NCI-H1092 (cell line): Measurements from ENCODE around the gene CATSPERE.
"Not testable (repeated sequence)": the region's sequence is repeated elsewhere in the genome, so short reads cannot be mapped to it uniquely, and the experiment has no call there.

Experiments used
- DNase-seq: peaks from one replicate; lab custom pipeline; 2025; lab: John Stamatoyannopoulos, UW

The CATSPERE gene

GRCh38 chr1:244449936-244450508 lies 11.1 kb upstream of the CATSPERE start:
- DNase-seq, result no peak

GRCh38 chr1:244450597-244451538 lies 10.2 kb upstream of the CATSPERE start:
- no peak for DNase-seq

GRCh38 chr1:244451539-244451950 lies 9.5 kb upstream of the CATSPERE start, which contains the start of gene ADSS2:
Gene ADSS2, minus strand, starts transcription at chr1:244451909. Its CDS starts 92 bp downstream, at chr1:244451817.
- no peak for DNase-seq

DNA sequence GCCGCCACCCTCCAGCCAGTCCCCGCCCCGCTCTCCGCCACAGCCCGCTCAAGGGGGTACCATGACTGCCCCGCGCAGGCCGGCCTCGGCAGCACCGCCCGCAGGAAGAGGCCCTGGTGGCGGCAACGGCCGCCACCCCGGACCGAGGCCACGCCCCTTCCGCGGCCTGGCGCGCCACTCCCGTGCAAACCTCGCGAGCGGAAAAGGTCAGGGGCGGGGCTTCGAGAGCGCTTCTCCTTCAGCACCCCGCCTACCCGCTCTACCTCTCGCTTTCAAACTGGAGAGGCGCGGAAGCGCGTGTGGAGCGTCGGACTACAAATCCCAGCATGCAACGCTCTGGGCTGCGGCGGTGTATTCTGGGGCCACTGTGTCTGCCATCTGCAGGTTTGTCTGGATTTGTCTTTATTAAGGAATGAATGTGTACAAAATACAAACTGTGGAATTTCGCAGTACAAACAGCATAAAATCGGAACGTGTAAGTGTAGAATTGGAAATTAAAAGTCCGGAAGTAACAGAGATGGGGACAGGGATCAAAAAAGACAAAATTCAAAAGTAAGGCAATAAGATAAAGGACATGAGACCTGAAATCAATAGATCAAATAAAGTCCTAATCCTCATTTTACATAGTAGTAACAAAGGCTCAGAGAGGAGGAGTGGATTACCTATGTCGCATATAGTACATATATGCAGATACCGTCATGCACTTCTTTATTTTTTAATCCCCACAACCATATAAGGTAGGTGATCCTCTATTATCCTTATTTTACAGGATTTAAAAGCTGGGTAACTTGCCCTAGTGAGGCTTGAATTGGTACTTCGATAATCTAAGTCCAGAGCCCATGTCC lies 8.9 kb upstream of the CATSPERE start:
- DNase-seq, result peak; percentile 100

- no peak for DNase-seq
Measured at GRCh38 chr1:244454412-244454811, 6.7 kb upstream of the CATSPERE start.

GRCh38 chr1:244456586-244456985 lies 4.5 kb upstream of the CATSPERE start:
- no peak for DNase-seq

- no peak for DNase-seq
Measured at GRCh38 chr1:244458781-244459180, 2.3 kb upstream of the CATSPERE start.

DNA sequence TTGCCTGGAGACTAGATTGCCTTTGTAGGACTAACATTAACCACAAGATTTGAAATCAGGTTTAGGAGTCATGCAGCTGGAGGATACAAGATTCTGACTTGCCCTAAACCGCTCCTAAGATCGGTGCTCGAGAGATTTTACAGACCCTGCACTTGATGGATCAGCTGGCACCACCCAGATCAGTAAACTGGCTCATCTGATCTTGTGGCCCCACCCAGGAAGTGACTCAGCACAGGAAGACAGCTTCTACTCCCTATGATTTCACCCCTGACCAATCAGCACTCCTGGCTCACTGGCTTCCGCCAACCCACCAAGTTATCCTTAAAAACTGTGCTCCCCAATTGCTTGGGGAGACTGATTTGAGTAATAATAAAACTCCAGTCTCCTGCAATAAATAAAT lies 876 bp upstream of the CATSPERE start:
- no peak for DNase-seq

- DNase-seq, result no peak
Measured at GRCh38 chr1:244466724-244467123, 5.7 kb downstream of the CATSPERE start.

DNA sequence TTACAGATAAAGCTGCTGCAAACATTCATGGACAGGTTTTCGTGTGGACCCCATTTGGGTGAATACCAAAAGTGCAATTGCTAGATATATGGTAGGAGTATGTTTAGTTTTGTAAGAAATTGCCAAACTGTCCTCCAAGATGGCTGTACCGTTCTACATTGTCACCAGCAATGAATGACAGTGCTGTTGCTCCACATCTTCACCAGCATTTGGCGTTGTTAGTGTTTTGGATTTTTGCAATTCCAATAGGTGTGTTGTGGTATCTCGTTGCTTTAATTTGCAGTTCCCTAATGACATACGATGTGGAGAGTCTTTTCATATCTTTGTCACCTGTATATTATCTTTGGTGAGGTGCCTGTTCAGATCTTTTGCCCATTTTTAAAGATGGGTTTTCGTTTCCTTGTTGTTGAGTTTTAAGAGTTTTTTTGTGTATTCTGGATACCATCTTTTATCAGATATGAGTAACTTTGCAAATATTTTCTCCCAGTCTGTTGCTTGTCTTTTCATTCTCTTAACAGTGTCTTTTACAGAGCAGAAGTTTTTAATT lies 12.1 kb downstream of the CATSPERE start:
- DNase-seq, result no peak

DNA sequence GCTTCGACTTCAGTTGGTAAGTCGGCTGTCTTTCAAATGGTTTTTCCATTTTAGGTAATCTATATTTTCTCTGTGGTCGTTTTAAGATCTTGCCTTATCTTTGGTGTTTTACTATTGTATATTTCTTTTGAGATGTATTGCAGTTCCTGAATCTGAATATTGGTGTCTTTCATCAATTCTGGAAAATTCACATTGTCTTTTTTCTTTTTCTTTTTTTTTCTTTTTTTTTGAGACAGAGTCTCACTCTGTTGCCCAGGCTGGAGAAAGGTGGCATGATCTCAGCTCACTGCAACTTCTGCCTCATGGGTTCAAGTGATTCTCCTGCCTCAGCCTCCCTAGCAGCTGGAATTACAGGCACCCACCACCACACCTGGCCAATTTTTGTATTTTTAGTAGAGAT lies 23.9 kb downstream of the CATSPERE start:
- not testable (repeated sequence) for DNase-seq

- no peak for DNase-seq
Measured at GRCh38 chr1:244494653-244495052, 33.6 kb downstream of the CATSPERE start.

GRCh38 chr1:244496186-244496585 lies 35.1 kb downstream of the CATSPERE start:
- DNase-seq, result no peak

GRCh38 chr1:244497805-244498204 lies 36.7 kb downstream of the CATSPERE start:
- DNase-seq, result no peak

GRCh38 chr1:244499484-244499883 lies 38.4 kb downstream of the CATSPERE start:
- DNase-seq, result not testable (repeated sequence)

DNA sequence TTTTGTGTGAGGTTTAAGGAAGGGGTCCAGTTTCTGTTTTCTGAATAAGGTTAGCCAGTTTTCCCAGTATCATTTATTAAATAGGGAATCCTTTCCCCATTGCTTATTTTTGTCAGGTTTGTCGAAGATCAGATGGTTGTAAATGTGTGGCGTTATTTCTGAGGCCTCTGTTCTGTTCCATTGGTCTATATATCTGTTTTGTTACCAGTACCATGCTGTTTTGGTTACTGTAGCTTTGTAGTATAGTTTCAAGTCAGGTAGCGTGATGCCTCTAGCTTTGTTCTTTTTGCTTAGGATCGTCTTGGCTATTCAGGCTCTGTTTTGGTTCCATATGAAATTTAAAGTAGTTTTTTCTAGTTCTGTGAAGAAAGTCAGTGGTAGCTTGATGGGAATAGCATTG lies 39.4 kb downstream of the CATSPERE start:
- DNase-seq, result not testable (repeated sequence)

DNA sequence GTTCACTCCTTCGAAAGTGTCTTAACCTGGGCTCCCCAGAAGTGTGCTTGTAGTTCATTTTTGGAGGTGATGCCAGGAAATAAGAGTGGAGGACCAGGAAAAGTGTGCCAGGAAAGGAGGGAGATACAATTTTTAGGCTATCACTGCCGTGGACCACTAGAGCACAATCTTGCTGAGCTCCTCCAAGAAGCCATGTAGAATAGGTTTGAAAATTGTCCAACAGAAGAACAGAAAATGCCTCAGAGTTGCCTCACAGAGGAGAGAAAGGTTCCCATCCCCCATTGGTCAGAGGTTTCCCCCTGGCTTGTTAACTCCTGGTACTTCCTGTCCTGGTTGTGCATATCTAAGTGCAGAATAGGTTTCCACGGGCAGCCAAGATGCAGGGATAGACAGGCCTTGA lies 41.6 kb downstream of the CATSPERE start:
- no peak for DNase-seq

- DNase-seq, result no peak
Measured at GRCh38 chr1:244513493-244513892, 52.4 kb downstream of the CATSPERE start.

DNA sequence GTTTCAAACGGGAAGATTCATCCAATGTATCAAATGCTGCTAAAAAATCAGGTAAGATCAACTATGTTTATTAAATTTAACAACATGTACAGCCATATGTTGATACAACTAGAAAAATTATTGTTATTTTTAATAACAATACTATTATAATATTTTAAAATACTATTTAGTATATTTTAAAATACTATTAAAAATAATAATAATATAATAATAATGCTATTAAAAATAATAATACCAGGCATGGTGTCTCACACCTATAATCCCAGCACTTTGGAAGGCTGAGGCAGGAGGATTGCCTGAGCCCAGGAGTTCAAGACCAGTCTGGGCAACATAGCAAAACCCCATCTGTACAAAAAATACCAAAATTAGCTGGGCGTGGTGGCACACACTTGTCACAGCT lies 54.6 kb downstream of the CATSPERE start:
- no peak for DNase-seq

DNA sequence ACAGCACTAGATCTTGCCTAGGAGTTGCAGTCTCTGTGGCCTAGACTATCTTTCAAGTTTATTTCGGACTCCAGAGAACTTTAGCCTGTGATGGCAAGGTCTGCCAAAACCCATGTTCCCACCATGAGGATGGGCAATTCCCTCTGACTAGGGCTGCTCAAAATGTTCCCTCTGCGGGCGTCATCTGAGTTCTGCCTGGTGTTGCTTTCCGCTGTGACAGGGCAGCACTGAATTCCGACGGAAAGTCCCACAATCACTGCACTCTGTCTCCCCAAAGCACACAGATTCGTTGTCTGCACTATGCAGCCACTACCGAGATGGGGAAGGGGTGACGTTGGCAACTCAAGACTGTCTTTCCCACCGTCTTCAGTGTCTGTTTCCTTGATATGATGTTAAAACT lies 75.2 kb downstream of the CATSPERE start:
- DNase-seq, result no peak

- DNase-seq, result no peak
Measured at GRCh38 chr1:244545511-244545910, 84.4 kb downstream of the CATSPERE start.

- no peak for DNase-seq
Measured at GRCh38 chr1:244548558-244549115, 87.6 kb downstream of the CATSPERE start.
